ENCODE results near the gene RYR2. TPM values are rescaled to one million over a fixed set of nuclear protein-coding genes. Genes with fewer than 3 reads are reported as not detected.

The RYR2 gene
- total RNA-seq, 4 donors from 2014 or later, result 0.23 to 4.6 (median 0.89) TPM

DNA sequence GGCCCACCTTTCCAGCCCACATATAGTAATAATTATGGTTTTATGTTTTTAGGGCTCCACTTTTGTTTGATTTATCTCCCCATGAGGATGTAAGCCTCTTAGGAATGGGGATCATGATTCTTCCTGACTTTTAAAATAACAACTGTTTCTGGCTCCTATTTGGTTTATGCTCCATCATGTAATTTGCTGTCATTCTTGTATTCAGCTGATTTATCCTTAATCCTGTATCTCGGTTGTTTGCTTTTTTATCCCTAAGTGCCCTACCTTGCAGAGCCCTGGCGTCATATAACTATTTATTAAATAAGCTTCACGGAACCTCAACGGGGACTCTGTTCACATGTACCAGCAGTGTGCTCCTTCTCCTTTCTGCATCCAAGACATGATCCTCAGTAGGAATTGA, 70.7 kb downstream of the RYR2 start:
- no peak overlapping the region for H3K4me3 ChIP-seq
- H3K27me3 ChIP-seq, result no peaks in the 10 kb centered on the region
- no peaks in the 10 kb centered on the region for H3K9me3 ChIP-seq
- TF ChIP-seq CTCF (IDR thresholded peaks at IDR 0.05) (no peak), POLR2A (IDR thresholded peaks at IDR 0.05) (no peak)
- intact Hi-C loops (cut with DNase I), result no loop called here
- no peaks in the 10 kb centered on the region for H3K4me1 ChIP-seq
- H3K27ac ChIP-seq, result no peak overlapping the region
- DNase-seq, result no peak
- no peaks in the 10 kb centered on the region for H3K36me3 ChIP-seq
- 49 to 67% methylated on average over 4 of the region's 4 CpGs for WGBS, 2 donors

DNA sequence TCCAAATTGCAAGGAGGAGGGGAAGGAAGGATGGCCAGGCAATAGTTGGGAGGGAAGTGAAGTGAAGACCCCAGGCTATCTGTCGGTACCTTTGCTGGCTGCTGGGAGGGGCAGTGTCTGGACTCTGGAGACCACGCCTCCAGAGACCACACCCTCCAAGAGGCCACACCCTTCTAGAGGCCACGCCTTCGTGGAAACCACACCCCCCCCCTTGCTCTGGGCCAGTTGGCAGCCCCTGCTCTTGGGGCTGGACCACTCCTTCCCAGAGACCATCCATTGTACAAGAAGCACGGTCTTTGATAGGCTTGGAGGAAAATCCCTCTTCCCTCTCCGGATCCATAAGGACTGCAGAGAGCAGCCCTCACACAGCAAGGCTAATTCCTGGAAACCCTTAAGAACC, 73.1 kb downstream of the RYR2 start:
- WGBS, 2 donors, result 59 to 89% methylated on average over 3 to 6 of the region's 6 CpGs
- intact Hi-C loops (cut with DNase I), result no loop called here
- no peak for TF ChIP-seq POLR2A (IDR thresholded peaks at IDR 0.05)
- TF ChIP-seq CTCF (IDR thresholded peaks at IDR 0.05), result no peak
- Histone ChIP-seq H3K4me1 (no peaks in the 10 kb centered on the region), H3K36me3 (no peaks in the 10 kb centered on the region), H3K27ac (no peak overlapping the region), H3K27me3 (no peaks in the 10 kb centered on the region), H3K4me3 (no peak overlapping the region), H3K9me3 (no peaks in the 10 kb centered on the region)
- no peak for DNase-seq

DNA sequence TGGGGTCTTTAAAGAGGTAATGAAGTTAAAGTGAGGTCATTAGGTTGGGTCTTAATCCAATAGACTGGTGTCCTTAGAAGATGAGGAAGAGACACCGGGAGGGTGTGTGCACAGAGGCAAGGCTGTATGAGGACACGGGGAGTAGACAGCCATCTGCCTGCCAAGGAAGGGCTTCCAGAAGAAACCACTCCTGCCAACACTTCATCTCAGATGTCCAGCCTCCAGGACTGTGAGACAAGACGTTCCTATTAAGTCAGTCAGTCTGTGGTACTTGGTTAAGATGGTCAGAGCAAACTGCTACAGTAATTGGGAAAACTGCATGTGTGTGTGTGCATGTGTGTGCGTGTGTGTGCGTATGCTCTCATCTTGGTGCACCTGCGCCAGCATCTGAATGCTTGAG, 77.1 kb downstream of the RYR2 start:
- H3K4me3 ChIP-seq, result no peak overlapping the region
- TF ChIP-seq POLR2A (IDR thresholded peaks at IDR 0.05), result no peak
- no peak for TF ChIP-seq CTCF (IDR thresholded peaks at IDR 0.05)
- H3K27me3 ChIP-seq, result no peaks in the 10 kb centered on the region
- intact Hi-C loops (cut with DNase I), result no loop called here
- H3K36me3 ChIP-seq, result no peaks in the 10 kb centered on the region
- 73 to 82% methylated on average over 6 of the region's 6 CpGs for WGBS, 2 donors
- DNase-seq, result no peak
- no peak overlapping the region for H3K27ac ChIP-seq
- H3K4me1 ChIP-seq, result no peaks in the 10 kb centered on the region
- no peaks in the 10 kb centered on the region for H3K9me3 ChIP-seq

GRCh38 chr1:237120683-237121082, 78.7 kb downstream of the RYR2 start:
- no peak overlapping the region for H3K27ac ChIP-seq
- WGBS, 2 donors, result 77 to 85% methylated on average over 4 to 5 of the region's 5 CpGs
- no peaks in the 10 kb centered on the region for H3K4me1 ChIP-seq
- intact Hi-C loops (cut with DNase I), result no loop called here
- no peaks in the 10 kb centered on the region for H3K9me3 ChIP-seq
- H3K4me3 ChIP-seq, result no peak overlapping the region
- no peaks in the 10 kb centered on the region for H3K27me3 ChIP-seq
- H3K36me3 ChIP-seq, result no peaks in the 10 kb centered on the region
- DNase-seq, result no peak
- no peak for TF ChIP-seq POLR2A (IDR thresholded peaks at IDR 0.05)
- TF ChIP-seq CTCF (IDR thresholded peaks at IDR 0.05), result no peak

GRCh38 chr1:237124856-237125462, 83.0 kb downstream of the RYR2 start:
- H3K36me3 ChIP-seq, result no peaks in the 10 kb centered on the region
- intact Hi-C loops (cut with DNase I), result no loop called here
- H3K9me3 ChIP-seq, result no peaks in the 10 kb centered on the region
- no peak overlapping the region for H3K4me3 ChIP-seq
- 70 to 78% methylated on average over 10 of the region's 10 CpGs for WGBS, 2 donors
- DNase-seq, result no peak
- H3K27ac ChIP-seq, result no peak overlapping the region
- no peaks in the 10 kb centered on the region for H3K27me3 ChIP-seq
- no peak for TF ChIP-seq POLR2A (IDR thresholded peaks at IDR 0.05)
- TF ChIP-seq CTCF (IDR thresholded peaks at IDR 0.05), result peak in 1 of 6 experiments; percentile 23
- no peaks in the 10 kb centered on the region for H3K4me1 ChIP-seq

Data from esophagus squamous epithelium (tissue), 5 donors.